ENCODE measurements around the gene PCARE. TPM values are rescaled to one million over a fixed set of nuclear protein-coding genes. Genes with fewer than 3 reads are reported as not detected.

The PCARE gene
- polyA plus RNA-seq, 1 donor from 2014 or later = not detected

GRCh38 chr2:29039718-29040480 lies 34.4 kb downstream of the PCARE start:
- no peaks in the 10 kb centered on the region for H3K9me3 ChIP-seq (ENCODE audit: low read length)
- H3K4me3 ChIP-seq (ENCODE audit: low read length) = no peak overlapping the region
- no peak overlapping the region for H3K4me2 ChIP-seq (ENCODE audit: low read length)
- no peaks in the 10 kb centered on the region for H3K79me2 ChIP-seq (replicated peaks; ENCODE audit: insufficient read depth, low read length)
- no peak overlapping the region for H3K9ac ChIP-seq (ENCODE audit: low read length)
- no peak for TF ChIP-seq REST (IDR thresholded peaks at IDR 0.05; ENCODE audit: borderline replicate concordance)
- TF ChIP-seq MXI1 (conservative IDR thresholded peaks at IDR 0.05; ENCODE audit: poor library complexity, severe bottlenecking) = no peak
- TF ChIP-seq EZH2 (IDR thresholded peaks at IDR 0.05; ENCODE audit: borderline replicate concordance, insufficient read depth, low read length, poor library complexity, severe bottlenecking) = no peak
- no peak for TF ChIP-seq POLR2AphosphoS5 (IDR thresholded peaks at IDR 0.05)
- TF ChIP-seq SMC3 (conservative IDR thresholded peaks at IDR 0.05; ENCODE audit: poor library complexity) = no peak
- no peak for TF ChIP-seq TAF1 (IDR thresholded peaks at IDR 0.05; ENCODE audit: low read depth)
- no peak for TF ChIP-seq RAD21 (conservative IDR thresholded peaks at IDR 0.05)
- no peak for TF ChIP-seq EP300 (conservative IDR thresholded peaks at IDR 0.05; ENCODE audit: poor library complexity, severe bottlenecking)
- TF ChIP-seq CTCF (IDR thresholded peaks at IDR 0.05; ENCODE audit: poor library complexity, severe bottlenecking) = no peak
- no peak overlapping the region for H3K27ac ChIP-seq (ENCODE audit: low read length)
- no peaks in the 10 kb centered on the region for H4K20me1 ChIP-seq (ENCODE audit: insufficient read depth)
- no peak overlapping the region for H2AFZ ChIP-seq (ENCODE audit: low read depth, low read length)
- no peaks in the 10 kb centered on the region for H3F3A ChIP-seq (ENCODE audit: insufficient read depth, low read length, poor library complexity, severe bottlenecking)
- no peaks in the 10 kb centered on the region for H3K36me3 ChIP-seq (ENCODE audit: insufficient read depth, low read length)
- H3K9me2 ChIP-seq (ENCODE audit: insufficient read depth, low read length) = no peaks in the 10 kb centered on the region
- no peaks in the 10 kb centered on the region for H3K27me3 ChIP-seq (ENCODE audit: insufficient read depth, low read depth, low read length)

- Histone ChIP-seq H3F3A (ENCODE audit: insufficient read depth, low read length, poor library complexity, severe bottlenecking) (no peaks in the 10 kb centered on the region), H2AFZ (ENCODE audit: low read depth, low read length) (no peak overlapping the region), H4K20me1 (ENCODE audit: insufficient read depth) (no peaks in the 10 kb centered on the region), H3K9me3 (ENCODE audit: low read length) (no peaks in the 10 kb centered on the region), H3K36me3 (ENCODE audit: insufficient read depth, low read length) (no peaks in the 10 kb centered on the region), H3K27me3 (ENCODE audit: insufficient read depth, low read depth, low read length) (no peaks in the 10 kb centered on the region), H3K79me2 (replicated peaks; ENCODE audit: insufficient read depth, low read length) (no peaks in the 10 kb centered on the region), H3K4me3 (ENCODE audit: low read length) (no peak overlapping the region), H3K9me2 (ENCODE audit: insufficient read depth, low read length) (no peaks in the 10 kb centered on the region), H3K27ac (ENCODE audit: low read length) (no peak overlapping the region), H3K9ac (ENCODE audit: low read length) (no peak overlapping the region), H3K4me2 (ENCODE audit: low read length) (no peak overlapping the region)
- no peak for TF ChIP-seq SMC3 (conservative IDR thresholded peaks at IDR 0.05; ENCODE audit: poor library complexity)
- no peak for TF ChIP-seq TAF1 (IDR thresholded peaks at IDR 0.05; ENCODE audit: low read depth)
- no peak for TF ChIP-seq EP300 (conservative IDR thresholded peaks at IDR 0.05; ENCODE audit: poor library complexity, severe bottlenecking)
- TF ChIP-seq MXI1 (conservative IDR thresholded peaks at IDR 0.05; ENCODE audit: poor library complexity, severe bottlenecking) = no peak
- no peak for TF ChIP-seq POLR2AphosphoS5 (IDR thresholded peaks at IDR 0.05)
- TF ChIP-seq RAD21 (conservative IDR thresholded peaks at IDR 0.05) = no peak
- no peak for TF ChIP-seq REST (IDR thresholded peaks at IDR 0.05; ENCODE audit: borderline replicate concordance)
- TF ChIP-seq CTCF (IDR thresholded peaks at IDR 0.05; ENCODE audit: poor library complexity, severe bottlenecking) = no peak
- TF ChIP-seq EZH2 (IDR thresholded peaks at IDR 0.05; ENCODE audit: borderline replicate concordance, insufficient read depth, low read length, poor library complexity, severe bottlenecking) = no peak
Observed at GRCh38 chr2:29035016-29035745, 39.1 kb downstream of the PCARE start.

Data from neural cell (in vitro differentiated cells).